H9 (cell line): Measurements from ENCODE around the gene ICAM4. TPM values are rescaled to one million over a fixed set of nuclear protein-coding genes. Genes with fewer than 3 reads are reported as not detected.
A peak's percentile ranks its signal among the peaks of the same experiment; 100 is the strongest.

Source experiments
- DNase-seq: peaks from one replicate; pipeline ENCODE4 v3.0.0-alpha.2; 2017
- H2AFZ ChIP-seq: one replicate; pipeline ENCODE4 v1.6.1; 2013; ENCODE audit warnings: mild to moderate bottlenecking, low read length, control low read depth, moderate library complexity
- H2AK5ac ChIP-seq: 2 replicates; pipeline ENCODE4 v1.6.1; 2013; ENCODE audit warnings: low read length, control low read depth, mixed read lengths; ENCODE audit not compliant: insufficient read length
- H2BK120ac ChIP-seq: one replicate; pipeline ENCODE4 v1.6.1; 2013; ENCODE audit warnings: low read depth, mild to moderate bottlenecking, low read length, control low read depth, inconsistent platforms; ENCODE audit not compliant: poor library complexity, severe bottlenecking
- H2BK12ac ChIP-seq: 2 replicates; pipeline ENCODE4 v1.6.1; 2013; ENCODE audit warnings: low read length, control low read depth, mixed read lengths, low read depth; ENCODE audit not compliant: insufficient read length
- H2BK15ac ChIP-seq: 2 replicates; pipeline ENCODE4 v1.6.1; 2013; ENCODE audit warnings: low read depth, low read length, control low read depth
- H2BK20ac ChIP-seq: one replicate; pipeline ENCODE4 v1.6.1; 2013; ENCODE audit warnings: low read depth, mild to moderate bottlenecking, low read length, control low read depth, inconsistent platforms; ENCODE audit not compliant: poor library complexity, severe bottlenecking
- H2BK5ac ChIP-seq: 2 replicates; pipeline ENCODE4 v1.6.1; 2013; ENCODE audit warnings: low read length, control low read depth, mixed read lengths; ENCODE audit not compliant: insufficient read length
- H3K14ac ChIP-seq: 2 replicates; pipeline ENCODE4 v1.6.1; 2013; ENCODE audit warnings: low read length, control low read depth; ENCODE audit not compliant: insufficient read depth
- H3K18ac ChIP-seq: 2 replicates; pipeline ENCODE4 v1.6.1; 2013; ENCODE audit warnings: low read depth, mild to moderate bottlenecking, mixed read lengths, low read length, control low read depth; ENCODE audit not compliant: insufficient read length
- H3K23ac ChIP-seq: 2 replicates; pipeline ENCODE4 v1.6.1; 2013; ENCODE audit warnings: low read length, control low read depth, mixed read lengths, low read depth; ENCODE audit not compliant: insufficient read length
- H3K23me2 ChIP-seq: 2 replicates; pipeline ENCODE4 v1.6.1; 2013; ENCODE audit warnings: low read depth, mild to moderate bottlenecking, mixed read lengths, low read length, control low read depth; ENCODE audit not compliant: insufficient read length, poor library complexity, severe bottlenecking
- H3K27ac ChIP-seq: 2 replicates; pipeline ENCODE4 v1.5.1; 2013; ENCODE audit warnings: low read length, control low read depth, mixed read lengths, low read depth; ENCODE audit not compliant: insufficient read length
- H3K27me3 ChIP-seq: 2 replicates; pipeline ENCODE4 v1.6.1; 2013; ENCODE audit warnings: low read length, control low read depth, inconsistent platforms; ENCODE audit not compliant: insufficient read depth
- H3K4ac ChIP-seq: 2 replicates; pipeline ENCODE4 v1.6.1; 2013; ENCODE audit warnings: low read depth, mild to moderate bottlenecking, control low read depth, inconsistent platforms, low read length, moderate library complexity
- H3K4me1 ChIP-seq: 2 replicates; pipeline ENCODE4 v1.6.1; 2013; ENCODE audit warnings: low read length, control low read depth, inconsistent platforms; ENCODE audit not compliant: insufficient read depth
- H3K4me2 ChIP-seq: 2 replicates; pipeline ENCODE4 v1.6.1; 2013; ENCODE audit warnings: low read length, control low read depth, mixed read lengths; ENCODE audit not compliant: insufficient read length, insufficient read depth
- H3K56ac ChIP-seq: 2 replicates; pipeline ENCODE4 v1.6.1; 2013; ENCODE audit warnings: low read depth, mild to moderate bottlenecking, mixed read lengths, low read length, control low read depth; ENCODE audit not compliant: insufficient read length
- H3K79me1 ChIP-seq: 2 replicates; pipeline ENCODE4 v1.6.1; 2013; ENCODE audit warnings: low read depth, mild to moderate bottlenecking, moderate library complexity, low read length, control low read depth, inconsistent platforms; ENCODE audit not compliant: insufficient read depth, poor library complexity, severe bottlenecking
- H3K79me2 ChIP-seq: 2 replicates; pipeline ENCODE4 v1.6.1; 2013; ENCODE audit warnings: low read length, control low read depth, inconsistent platforms; ENCODE audit not compliant: insufficient read depth
- H3K9ac ChIP-seq: 2 replicates; pipeline ENCODE4 v1.6.1; 2013; ENCODE audit warnings: low read length, control low read depth, mixed read lengths; ENCODE audit not compliant: insufficient read length; ENCODE audit errors: extremely low read depth
- H3K9me3 ChIP-seq: one replicate; pipeline ENCODE4 v1.6.1; 2013; ENCODE audit warnings: low read depth, low read length, inconsistent platforms; ENCODE audit not compliant: control insufficient read depth
- H3T11ph ChIP-seq: one replicate; pipeline ENCODE4 v1.6.1; 2013; ENCODE audit warnings: mild to moderate bottlenecking, low read length, control low read depth, inconsistent platforms
- H4K20me1 ChIP-seq: one replicate; pipeline ENCODE4 v1.6.1; 2013; ENCODE audit not compliant: control insufficient read depth, insufficient read length, insufficient read depth
- H4K5ac ChIP-seq: 2 replicates; pipeline ENCODE4 v1.6.1; 2013; ENCODE audit warnings: low read depth, mild to moderate bottlenecking, mixed read lengths, low read length, control low read depth; ENCODE audit not compliant: insufficient read length
- H4K8ac ChIP-seq: replicated peaks from 2 replicates; pipeline ENCODE4 v1.6.1; 2013; ENCODE audit warnings: low read length, control low read depth, mixed read lengths, low read depth; ENCODE audit not compliant: insufficient read length
- H4K91ac ChIP-seq: 2 replicates; pipeline ENCODE4 v1.6.1; 2013; ENCODE audit warnings: low read depth, mild to moderate bottlenecking, moderate library complexity, mixed read lengths, low read length, control low read depth; ENCODE audit not compliant: insufficient read length
- H3K27ac Mint-ChIP-seq, 3 experiments: 2 replicates in 2 of 3; 3 replicates in 1 of 3; pipeline ENCODE4 v1.8.0; 2020 to 2021; ENCODE audit warnings: mixed read lengths in 3 of 3, mild to moderate bottlenecking in 1 of 3, moderate library complexity in 1 of 3
- H3K27me3 Mint-ChIP-seq: 2 replicates; pipeline ENCODE4 v1.8.0; 2021; ENCODE audit warnings: low read depth, mild to moderate bottlenecking, moderate library complexity, mixed read lengths
- H3K36me3 Mint-ChIP-seq, 3 experiments: 2 replicates in 2 of 3; 3 replicates in 1 of 3; pipeline ENCODE4 v1.8.0; 2020 to 2021; ENCODE audit warnings: low read depth in 3 of 3, mixed read lengths in 3 of 3; ENCODE audit not compliant: insufficient read depth in 1 of 3
- H3K4me1 Mint-ChIP-seq, 2 experiments: 2 replicates each; pipeline ENCODE4 v1.8.0; 2020; ENCODE audit warnings: mixed read lengths in 2 of 2
- H3K4me3 Mint-ChIP-seq, 2 experiments: 2 replicates in 1 of 2; 3 replicates in 1 of 2; pipeline ENCODE4 v1.8.0; 2020 to 2021; ENCODE audit warnings: mild to moderate bottlenecking in 2 of 2, mixed read lengths in 2 of 2, moderate library complexity in 1 of 2
- H3K9me3 Mint-ChIP-seq, 2 experiments: 2 replicates in 1 of 2; 3 replicates in 1 of 2; pipeline ENCODE4 v1.8.0; 2020; ENCODE audit warnings: mild to moderate bottlenecking in 2 of 2, mixed read lengths in 2 of 2, moderate library complexity in 1 of 2
- WGBS: extraction: QIAGEN DNeasy Blood & Tissue Kit; methylation state at CpG from one replicate; pipeline ENCODE4 v1.1.7; 2013; ENCODE audit warnings: missing lambda C conversion rate, low lambda C conversion rate, mixed read lengths; ENCODE audit not compliant: insufficient read length; ENCODE audit errors: extremely low coverage; 5-methylcytosine and 5-hydroxymethylcytosine counted together
- total RNA-seq: library from RNA; stranded (reverse); gene quantifications from 2 replicates; pipeline ENCODE4 v1.2.1, GENCODE V29; 2021
- TF ChIP-seq, protein P1 (sequence below): fragments of 200-600 bp; sonication (generic); conservative IDR thresholded peaks from 3 replicates; pipeline ENCODE4 v1.8.0; 2021; ENCODE audit warnings: antibody characterized with exemption, mild to moderate bottlenecking

Gene ICAM4
- total RNA-seq, 1 experiment from 2014 or later, result 1.1 TPM

DNA sequence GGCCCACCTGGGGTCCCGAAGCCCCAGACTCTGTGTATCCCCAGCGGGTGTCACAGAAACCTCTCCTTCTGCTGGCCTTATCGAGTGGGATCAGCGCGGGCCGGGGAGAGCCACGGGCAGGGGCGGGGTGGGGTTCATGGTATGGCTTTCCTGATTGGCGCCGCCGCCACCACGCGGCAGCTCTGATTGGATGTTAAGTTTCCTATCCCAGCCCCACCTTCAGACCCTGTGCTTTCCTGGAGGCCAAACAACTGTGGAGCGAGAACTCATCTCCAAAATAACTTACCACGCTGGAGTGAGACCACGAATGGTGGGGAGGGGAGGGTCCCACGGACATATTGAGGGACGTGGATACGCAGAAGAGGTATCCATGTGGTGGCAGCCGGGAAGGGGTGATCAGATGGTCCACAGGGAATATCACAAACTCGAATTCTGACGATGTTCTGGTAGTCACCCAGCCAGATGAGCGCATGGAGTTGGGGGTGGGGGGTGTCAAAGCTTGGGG lies 2.0 kb downstream of the ICAM4 start:
- Histone ChIP-seq H3K23ac (no peak overlapping the region), H2BK12ac (no peak overlapping the region), H4K5ac (no peak overlapping the region), H3K4me1 (no peaks in the 10 kb centered on the region; the same call in 1 of the 2 replicates), H2BK15ac (no peak overlapping the region), H3K18ac (no peak overlapping the region), H4K20me1 (no peaks in the 10 kb centered on the region), H3K79me2 (no peaks in the 10 kb centered on the region), H3K9me3 (no peaks in the 10 kb centered on the region), H2BK20ac (no peak overlapping the region), H4K8ac (no peak overlapping the region), H2AFZ (no peak overlapping the region), H3K56ac (no peak overlapping the region), H4K91ac (no peak overlapping the region), H3K27me3 (peaks cover 44% of the 10 kb centered on the region), H3T11ph (no peak overlapping the region), H3K4ac (no peak overlapping the region), H3K4me2 (peak overlapping the region; percentile 92), H3K79me1 (no peaks in the 10 kb centered on the region), H3K14ac (no peak overlapping the region), H2BK5ac (no peak overlapping the region), H2AK5ac (no peak overlapping the region), H3K27ac (no peak overlapping the region), H3K9ac (no peak overlapping the region), H2BK120ac (no peak overlapping the region), H3K23me2 (peaks cover 32% of the 10 kb centered on the region)
- Mint-ChIP-seq H3K36me3 (peaks cover 0 to 7% (median 0%) of the 10 kb centered on the region in 3 experiments; a peak in 4 of 7 replicates), H3K27me3 (peaks cover 87% of the 10 kb centered on the region), H3K4me3 (peak overlapping the region; percentile 59 to 92), H3K27ac (no peak overlapping the region; a peak in 1 of 7 replicates), H3K9me3 (peaks cover 0 to 5% of the 10 kb centered on the region in 2 experiments; a peak in 3 of 5 replicates), H3K4me1 (peaks cover 11 to 44% of the 10 kb centered on the region in 2 experiments)
- TF ChIP-seq, protein P1, sequence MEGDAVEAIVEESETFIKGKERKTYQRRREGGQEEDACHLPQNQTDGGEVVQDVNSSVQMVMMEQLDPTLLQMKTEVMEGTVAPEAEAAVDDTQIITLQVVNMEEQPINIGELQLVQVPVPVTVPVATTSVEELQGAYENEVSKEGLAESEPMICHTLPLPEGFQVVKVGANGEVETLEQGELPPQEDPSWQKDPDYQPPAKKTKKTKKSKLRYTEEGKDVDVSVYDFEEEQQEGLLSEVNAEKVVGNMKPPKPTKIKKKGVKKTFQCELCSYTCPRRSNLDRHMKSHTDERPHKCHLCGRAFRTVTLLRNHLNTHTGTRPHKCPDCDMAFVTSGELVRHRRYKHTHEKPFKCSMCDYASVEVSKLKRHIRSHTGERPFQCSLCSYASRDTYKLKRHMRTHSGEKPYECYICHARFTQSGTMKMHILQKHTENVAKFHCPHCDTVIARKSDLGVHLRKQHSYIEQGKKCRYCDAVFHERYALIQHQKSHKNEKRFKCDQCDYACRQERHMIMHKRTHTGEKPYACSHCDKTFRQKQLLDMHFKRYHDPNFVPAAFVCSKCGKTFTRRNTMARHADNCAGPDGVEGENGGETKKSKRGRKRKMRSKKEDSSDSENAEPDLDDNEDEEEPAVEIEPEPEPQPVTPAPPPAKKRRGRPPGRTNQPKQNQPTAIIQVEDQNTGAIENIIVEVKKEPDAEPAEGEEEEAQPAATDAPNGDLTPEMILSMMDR, result no peak
- peak; percentile 84 for DNase-seq
- no CpG with 5 or more reads among the region's 23 CpGs for WGBS
